Subcutaneous adipose tissue (tissue), 4 donors: ENCODE data around the gene CD48. TPM values are rescaled to one million over a fixed set of nuclear protein-coding genes. Genes with fewer than 3 reads are reported as not detected.

Experiments used
- CTCF ChIP-seq: fragments of 450-650 bp; IDR thresholded peaks from one replicate; pipeline ENCODE4 v1.5.1; 2016; ENCODE audit warnings: low read depth, mild to moderate bottlenecking, control low read depth, antibody characterized with exemption, moderate library complexity
- total RNA-seq, 4 donors: library from RNA; depleted of rRNA; stranded (reverse); fragments of >200 nt; gene quantifications; one replicate each; pipeline ENCODE4 v1.1.0, GENCODE V29; 2016

The CD48 gene
- total RNA-seq, 4 donors from 2014 or later, result 2.1 to 77.7 (median 9.4) TPM

- no peak for TF ChIP-seq CTCF
Observed at GRCh38 chr1:160670701-160671100, 40.9 kb downstream of the CD48 start.

- TF ChIP-seq CTCF, result no peak
Observed at GRCh38 chr1:160669802-160670201, 41.8 kb downstream of the CD48 start.

GRCh38 chr1:160669276-160669675 is 42.3 kb downstream of the CD48 start:
- TF ChIP-seq CTCF, result no peak

- TF ChIP-seq CTCF, result no peak
Observed at GRCh38 chr1:160667896-160668295, 43.7 kb downstream of the CD48 start.

GRCh38 chr1:160666079-160666442 is 45.6 kb downstream of the CD48 start:
- TF ChIP-seq CTCF, result no peak

- TF ChIP-seq CTCF, result no peak
Observed at GRCh38 chr1:160665330-160666078, 46.1 kb downstream of the CD48 start.

GRCh38 chr1:160664573-160665051 is 47.0 kb downstream of the CD48 start:
- no peak for TF ChIP-seq CTCF
